Endothelial cell of umbilical vein (primary cell): ENCODE results near the gene TSKU. TPM values are rescaled to one million over a fixed set of nuclear protein-coding genes. Genes with fewer than 3 reads are reported as not detected.

Experiments used
- BruUV-seq: library from RNA; stranded (reverse); fragments of 400-500 nt; replicated peaks from 2 replicates; lab custom pipeline; 2021; lab: Mats Ljungman, UMichigan
- CTCF ChIA-PET: fragments of 300-600, 350-600 bp; sonication (Branson Sonifier 250); formaldehyde crosslinking; loops from one replicate; lab custom pipeline; 2021; ENCODE audit warnings: antibody characterized with exemption, inconsistent platforms; lab: Charles Lee
- POLR2A ChIA-PET: fragments of 300-600, 350-600 bp; sonication (Branson Sonifier 250); formaldehyde crosslinking; loops from one replicate; lab custom pipeline; 2021; ENCODE audit warnings: antibody characterized with exemption, inconsistent platforms; lab: Charles Lee
- DNase-seq: peaks from one replicate; pipeline ENCODE4 v3.0.0-alpha.2; 2011; ENCODE audit warnings: low read depth, low spot score
- FAIRE-seq: peaks from 2 replicates; lab custom pipeline; 2011; peaks lifted over from hg19 to GRCh38; lab: Jason Lieb, UNC
- H2AFZ ChIP-seq: 2 replicates; pipeline ENCODE4 v1.6.0; 2012; ENCODE audit warnings: low read depth, low read length, control low read depth, inconsistent platforms
- H3K27ac ChIP-seq: 2 replicates; pipeline ENCODE4 v1.5.1; 2011; ENCODE audit warnings: low read depth, mild to moderate bottlenecking, control low read depth, low read length, moderate library complexity; ENCODE audit not compliant: insufficient read depth
- H3K27me3 ChIP-seq, 2 experiments: 2 replicates each; pipeline versions ENCODE4 v1.6.0 to v1.6.1; 2011; ENCODE audit warnings: low read length in 2 of 2, mixed read lengths in 1 of 2; ENCODE audit not compliant: control insufficient read depth in 2 of 2, insufficient read depth in 2 of 2
- H3K36me3 ChIP-seq, 2 experiments: 2 replicates in 1 of 2; 3 replicates in 1 of 2; pipeline ENCODE4 v1.5.1; 2011; ENCODE audit warnings: low read length in 2 of 2, mild to moderate bottlenecking in 1 of 2, moderate library complexity in 1 of 2; ENCODE audit not compliant: control insufficient read depth in 2 of 2, insufficient read depth in 2 of 2; ENCODE audit errors: extremely low read depth in 1 of 2
- H3K4me1 ChIP-seq: 3 replicates; pipeline ENCODE4 v1.5.1; 2011; ENCODE audit warnings: mild to moderate bottlenecking, low read length; ENCODE audit not compliant: control insufficient read depth, insufficient read depth; ENCODE audit errors: extremely low read depth
- H3K4me2 ChIP-seq: 2 replicates; pipeline ENCODE4 v1.6.1; 2011; ENCODE audit warnings: low read length, control low read depth, mixed read lengths; ENCODE audit not compliant: insufficient read depth
- H3K4me3 ChIP-seq, 3 experiments: fragments of 200-600 bp in 1 of 3; sonication (generic), shearing (Covaris generic) in 1 of 3; replicated peaks in 1 of 3; 2 replicates each; pipeline ENCODE4 v1.5.1; 2011 to 2016; ENCODE audit warnings: control low read depth in 3 of 3, low read length in 3 of 3, mild to moderate bottlenecking in 2 of 3, inconsistent platforms in 1 of 3, low read depth in 1 of 3, moderate library complexity in 1 of 3; ENCODE audit not compliant: insufficient read depth in 1 of 3
- H3K79me2 ChIP-seq: 2 replicates; pipeline ENCODE4 v1.6.0; 2012; ENCODE audit warnings: low read length, inconsistent platforms; ENCODE audit not compliant: control insufficient read depth, insufficient read depth
- H3K9ac ChIP-seq: replicated peaks from 2 replicates; pipeline ENCODE3; 2011; ENCODE audit warnings: low read length, control low read depth; ENCODE audit not compliant: insufficient read depth; ENCODE audit errors: extremely low read depth
- H3K9me1 ChIP-seq: replicated peaks from 3 replicates; pipeline ENCODE4 v1.6.0; 2011; ENCODE audit warnings: mild to moderate bottlenecking, low read length; ENCODE audit not compliant: control insufficient read depth, insufficient read depth; ENCODE audit errors: extremely low read depth
- H3K9me3 ChIP-seq: replicated peaks from 2 replicates; pipeline ENCODE4 v1.5.1; 2012; ENCODE audit warnings: low read length, inconsistent platforms; ENCODE audit not compliant: control insufficient read depth, insufficient read depth
- H4K20me1 ChIP-seq: replicated peaks from 2 replicates; pipeline ENCODE3; 2011; ENCODE audit warnings: mild to moderate bottlenecking, low read length; ENCODE audit not compliant: control insufficient read depth, insufficient read depth; ENCODE audit errors: extremely low read depth
- EZH2 ChIP-seq: IDR thresholded peaks from 2 replicates; pipeline ENCODE4 v1.6.1; 2012; ENCODE audit warnings: borderline replicate concordance, low read depth, mild to moderate bottlenecking, moderate library complexity, low read length, inconsistent platforms; ENCODE audit not compliant: severe bottlenecking
- FOS ChIP-seq: IDR thresholded peaks from 2 replicates; pipeline ENCODE4 v1.6.1; 2011; ENCODE audit warnings: mild to moderate bottlenecking, low read length, moderate library complexity, borderline replicate concordance; ENCODE audit not compliant: insufficient read depth
- GATA2 ChIP-seq: IDR thresholded peaks from 2 replicates; pipeline ENCODE4 v1.7.0; 2011; ENCODE audit warnings: low read depth, mild to moderate bottlenecking, moderate library complexity, mixed read lengths, low read length; ENCODE audit not compliant: insufficient read length, insufficient read depth
- JUN ChIP-seq: IDR thresholded peaks from 2 replicates; pipeline ENCODE4 v1.6.1; 2011; ENCODE audit warnings: borderline replicate concordance, low read depth; ENCODE audit not compliant: insufficient read length, insufficient read depth
- MYC ChIP-seq: IDR thresholded peaks from one replicate; pipeline ENCODE4 v1.6.1; 2011; ENCODE audit warnings: mild to moderate bottlenecking, low read depth, low read length
- POLR2A ChIP-seq: IDR thresholded peaks from 2 replicates; pipeline ENCODE4 v1.6.1; 2012; ENCODE audit warnings: low read depth, mild to moderate bottlenecking, control low read depth, low read length
- POLR2AphosphoS5 ChIP-seq: IDR thresholded peaks from 2 replicates; pipeline ENCODE4 v1.6.1; 2012; ENCODE audit warnings: low read depth, mild to moderate bottlenecking, control low read depth, low read length, moderate library complexity; ENCODE audit not compliant: insufficient read depth
- dilution Hi-C: fragments of 300-500 bp; cut with MboI; formaldehyde crosslinking; loops from one replicate; pipeline ENCODE4 v1.15.0; 2019; ENCODE audit warnings: low sequenced_read_pairs; ENCODE audit not compliant: extremely low pct_ligation_motif_present
- intact Hi-C: fragments of 100-400 bp; cut with micrococcal nuclease; formaldehyde crosslinking; loops from one replicate; pipeline ENCODE4 v1.10.0; 2022
- polyA plus RNA-seq, 4 experiments: library from polyadenylated mRNA; depleted of rRNA in 3 of 4; stranded (reverse) in 3 of 4; unstranded in 1 of 4; fragments of >200 nt; gene quantifications; 2 replicates each; pipeline versions ENCODE4 v1.2.1 to v1.2.3, GENCODE V29; 2011 to 2012; ENCODE audit warnings: missing spikeins in 1 of 4
- total RNA-seq: library from RNA; stranded (reverse); gene quantifications from 2 replicates; pipeline ENCODE4 v1.2.3, GENCODE V29; 2021
- TF ChIP-seq, protein P1 (sequence below), 2 donors: IDR thresholded peaks; 1 replicate in 1 of 2; 2 replicates in 1 of 2; pipeline ENCODE4 v1.5.1; 2011; ENCODE audit warnings: low read length in 2 of 2, mild to moderate bottlenecking in 2 of 2, moderate library complexity in 2 of 2, control low read depth in 1 of 2, inconsistent platforms in 1 of 2, low read depth in 1 of 2; ENCODE audit not compliant: insufficient read depth in 1 of 2; ENCODE audit errors: extremely low read depth in 1 of 2
- TF ChIP-seq, protein P2 (sequence below): IDR thresholded peaks from 2 replicates; pipeline ENCODE4 v1.6.1; 2011; ENCODE audit not compliant: insufficient read depth, insufficient read length

The TSKU gene
- total and polyA plus RNA-seq, 2 donors (not counting 3 experiments of a cell fraction or from before 2014, with no cell fraction given): 16.2 to 21.2 TPM

DNA sequence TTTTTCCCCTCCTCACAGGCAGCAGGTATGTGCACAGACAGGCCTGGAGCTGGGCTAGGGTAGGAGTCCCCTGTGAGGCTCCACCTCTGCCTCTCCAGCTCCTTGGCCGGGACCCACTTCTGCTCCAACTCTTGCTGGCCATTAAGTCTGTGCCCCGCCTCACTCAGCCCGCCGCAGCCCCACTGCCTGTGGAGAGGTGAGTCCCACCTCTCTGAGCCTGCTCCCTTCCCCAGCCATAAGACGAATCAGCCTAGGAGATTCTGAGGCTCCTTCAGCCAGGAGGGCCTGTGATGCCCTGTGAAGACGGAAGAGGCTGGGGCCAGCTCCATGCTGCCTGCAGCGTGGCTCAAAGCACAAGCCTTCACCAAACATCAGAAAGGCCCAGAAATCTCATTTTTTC is 23.0 kb downstream of the TSKU start:
- Histone ChIP-seq H2AFZ (no peak overlapping the region), H3K27me3 (no peaks in the 10 kb centered on the region), H3K9me3 (no peaks in the 10 kb centered on the region), H3K4me2 (no peak overlapping the region), H3K4me1 (peaks cover 3% of the 10 kb centered on the region), H4K20me1 (no peaks in the 10 kb centered on the region), H3K27ac (no peak overlapping the region), H3K36me3 (no peaks in the 10 kb centered on the region), H3K79me2 (no peaks in the 10 kb centered on the region), H3K9me1 (no peaks in the 10 kb centered on the region), H3K4me3 (no peak overlapping the region), H3K9ac (no peak overlapping the region)
- intact Hi-C loops (loop anchor here (2.0 kb wide), 2 partner anchors 71 to 233 kb away; no protein-coding TSS in a partner anchor), dilution Hi-C loops (loop anchor here (25.0 kb wide), 1 partner anchor 106 kb away; no protein-coding TSS in a partner anchor)
- FAIRE-seq: no peak
- TF ChIP-seq, protein P1, sequence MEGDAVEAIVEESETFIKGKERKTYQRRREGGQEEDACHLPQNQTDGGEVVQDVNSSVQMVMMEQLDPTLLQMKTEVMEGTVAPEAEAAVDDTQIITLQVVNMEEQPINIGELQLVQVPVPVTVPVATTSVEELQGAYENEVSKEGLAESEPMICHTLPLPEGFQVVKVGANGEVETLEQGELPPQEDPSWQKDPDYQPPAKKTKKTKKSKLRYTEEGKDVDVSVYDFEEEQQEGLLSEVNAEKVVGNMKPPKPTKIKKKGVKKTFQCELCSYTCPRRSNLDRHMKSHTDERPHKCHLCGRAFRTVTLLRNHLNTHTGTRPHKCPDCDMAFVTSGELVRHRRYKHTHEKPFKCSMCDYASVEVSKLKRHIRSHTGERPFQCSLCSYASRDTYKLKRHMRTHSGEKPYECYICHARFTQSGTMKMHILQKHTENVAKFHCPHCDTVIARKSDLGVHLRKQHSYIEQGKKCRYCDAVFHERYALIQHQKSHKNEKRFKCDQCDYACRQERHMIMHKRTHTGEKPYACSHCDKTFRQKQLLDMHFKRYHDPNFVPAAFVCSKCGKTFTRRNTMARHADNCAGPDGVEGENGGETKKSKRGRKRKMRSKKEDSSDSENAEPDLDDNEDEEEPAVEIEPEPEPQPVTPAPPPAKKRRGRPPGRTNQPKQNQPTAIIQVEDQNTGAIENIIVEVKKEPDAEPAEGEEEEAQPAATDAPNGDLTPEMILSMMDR (IDR thresholded peaks at IDR 0.05; ENCODE audit: extremely low read depth in 1 of 2, insufficient read depth in 1 of 2, low read depth in 1 of 2, low read length in 2 of 2): no peak
- TF ChIP-seq POLR2AphosphoS5: no peak
- no peak for TF ChIP-seq MYC
- TF ChIP-seq GATA2: no peak
- no peak for TF ChIP-seq JUN
- TF ChIP-seq, protein P2, sequence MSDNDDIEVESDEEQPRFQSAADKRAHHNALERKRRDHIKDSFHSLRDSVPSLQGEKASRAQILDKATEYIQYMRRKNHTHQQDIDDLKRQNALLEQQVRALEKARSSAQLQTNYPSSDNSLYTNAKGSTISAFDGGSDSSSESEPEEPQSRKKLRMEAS: no peak
- no peak for TF ChIP-seq POLR2A
- no peak for TF ChIP-seq EZH2
- no peak for TF ChIP-seq FOS
- no TSS peak for BruUV-seq
- POLR2A ChIA-PET: no interaction called here
- no peak for DNase-seq
- CTCF ChIA-PET: interaction anchor here (0.8 to 2.8 kb wide), 7 partner anchors 32 to 113 kb away, joined by 3 to 64 read pairs (median 4); no protein-coding TSS in a partner anchor
